IPS DF 6.9 (cell line): ENCODE measurements around the gene CCR5.

Source experiments
- DNase-seq: peaks from one replicate; pipeline ENCODE4 v3.0.0-alpha.2; 2013; ENCODE audit warnings: low read depth, low spot score
- H3K27ac ChIP-seq: one replicate; pipeline ENCODE4 v1.5.1; 2013; ENCODE audit warnings: low read length, control low read depth
- H3K27me3 ChIP-seq: 2 replicates; pipeline ENCODE4 v1.6.1; 2013; ENCODE audit warnings: mild to moderate bottlenecking, low read length; ENCODE audit not compliant: control insufficient read depth, insufficient read depth
- H3K36me3 ChIP-seq: 2 replicates; pipeline ENCODE4 v1.6.1; 2013; ENCODE audit warnings: low read length; ENCODE audit not compliant: control insufficient read depth, insufficient read depth
- H3K4me1 ChIP-seq: 2 replicates; pipeline ENCODE4 v1.6.1; 2013; ENCODE audit warnings: low read length; ENCODE audit not compliant: control insufficient read depth, insufficient read depth
- H3K4me3 ChIP-seq: 2 replicates; pipeline ENCODE4 v1.5.1; 2013; ENCODE audit warnings: mild to moderate bottlenecking, low read length
- H3K9me3 ChIP-seq: 2 replicates; pipeline ENCODE4 v1.6.1; 2013; ENCODE audit warnings: low read length, inconsistent platforms; ENCODE audit not compliant: control insufficient read depth, insufficient read depth
- WGBS: extraction: QIAGEN DNeasy Blood & Tissue Kit; methylation state at CpG from one replicate; pipeline ENCODE4 v1.1.7; 2013; ENCODE audit warnings: mixed read lengths, missing lambda C conversion rate; ENCODE audit not compliant: insufficient read length, insufficient coverage; 5-methylcytosine and 5-hydroxymethylcytosine counted together

CCR5 gene

GRCh38 chr3:46371519-46372340, 984 bp downstream of the CCR5 start:
- no peaks in the 10 kb centered on the region for H3K9me3 ChIP-seq
- WGBS = no CpG with 5 or more reads among the region's 10 CpGs
- no peaks in the 10 kb centered on the region for H3K4me1 ChIP-seq
- DNase-seq = no peak
- no peaks in the 10 kb centered on the region for H3K36me3 ChIP-seq
- H3K27me3 ChIP-seq = no peaks in the 10 kb centered on the region
- no peak overlapping the region for H3K27ac ChIP-seq
- H3K4me3 ChIP-seq = no peak overlapping the region

- Histone ChIP-seq H3K4me3 (no peak overlapping the region), H3K36me3 (no peaks in the 10 kb centered on the region), H3K27ac (no peak overlapping the region), H3K9me3 (no peaks in the 10 kb centered on the region), H3K27me3 (no peaks in the 10 kb centered on the region), H3K4me1 (no peaks in the 10 kb centered on the region)
- no peak for DNase-seq
- no CpG with 5 or more reads among the region's 9 CpGs for WGBS
These were observed 2.0 kb downstream of the CCR5 start for GRCh38 chr3:46372492-46373359.

DNA sequence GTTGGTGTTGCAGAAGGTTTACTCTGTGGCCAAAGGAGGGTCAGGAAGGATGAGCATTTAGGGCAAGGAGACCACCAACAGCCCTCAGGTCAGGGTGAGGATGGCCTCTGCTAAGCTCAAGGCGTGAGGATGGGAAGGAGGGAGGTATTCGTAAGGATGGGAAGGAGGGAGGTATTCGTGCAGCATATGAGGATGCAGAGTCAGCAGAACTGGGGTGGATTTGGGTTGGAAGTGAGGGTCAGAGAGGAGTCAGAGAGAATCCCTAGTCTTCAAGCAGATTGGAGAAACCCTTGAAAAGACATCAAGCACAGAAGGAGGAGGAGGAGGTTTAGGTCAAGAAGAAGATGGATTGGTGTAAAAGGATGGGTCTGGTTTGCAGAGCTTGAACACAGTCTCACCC, 4.0 kb downstream of the CCR5 start:
- Histone ChIP-seq H3K4me1 (no peaks in the 10 kb centered on the region), H3K9me3 (no peaks in the 10 kb centered on the region), H3K27me3 (no peaks in the 10 kb centered on the region), H3K36me3 (no peaks in the 10 kb centered on the region), H3K4me3 (no peak overlapping the region), H3K27ac (no peak overlapping the region)
- DNase-seq = no peak
- WGBS = 100% methylated on average over 3 of the region's 3 CpGs

DNA sequence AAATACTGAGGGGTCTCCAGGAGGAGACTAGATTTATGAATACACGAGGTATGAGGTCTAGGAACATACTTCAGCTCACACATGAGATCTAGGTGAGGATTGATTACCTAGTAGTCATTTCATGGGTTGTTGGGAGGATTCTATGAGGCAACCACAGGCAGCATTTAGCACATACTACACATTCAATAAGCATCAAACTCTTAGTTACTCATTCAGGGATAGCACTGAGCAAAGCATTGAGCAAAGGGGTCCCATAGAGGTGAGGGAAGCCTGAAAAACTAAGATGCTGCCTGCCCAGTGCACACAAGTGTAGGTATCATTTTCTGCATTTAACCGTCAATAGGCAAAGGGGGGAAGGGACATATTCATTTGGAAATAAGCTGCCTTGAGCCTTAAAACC, 4.5 kb downstream of the CCR5 start:
- Histone ChIP-seq H3K9me3 (no peaks in the 10 kb centered on the region), H3K4me1 (no peaks in the 10 kb centered on the region), H3K36me3 (no peaks in the 10 kb centered on the region), H3K4me3 (no peak overlapping the region), H3K27me3 (no peaks in the 10 kb centered on the region), H3K27ac (no peak overlapping the region)
- no CpG with 5 or more reads among the region's 2 CpGs for WGBS
- DNase-seq = no peak

GRCh38 chr3:46375814-46376213, 5.1 kb downstream of the CCR5 start:
- Histone ChIP-seq H3K4me1 (no peaks in the 10 kb centered on the region), H3K4me3 (no peak overlapping the region), H3K27me3 (no peaks in the 10 kb centered on the region), H3K9me3 (no peaks in the 10 kb centered on the region), H3K36me3 (no peaks in the 10 kb centered on the region), H3K27ac (no peak overlapping the region)
- DNase-seq = no peak
- WGBS = no CpG with 5 or more reads among the region's 2 CpGs

DNA sequence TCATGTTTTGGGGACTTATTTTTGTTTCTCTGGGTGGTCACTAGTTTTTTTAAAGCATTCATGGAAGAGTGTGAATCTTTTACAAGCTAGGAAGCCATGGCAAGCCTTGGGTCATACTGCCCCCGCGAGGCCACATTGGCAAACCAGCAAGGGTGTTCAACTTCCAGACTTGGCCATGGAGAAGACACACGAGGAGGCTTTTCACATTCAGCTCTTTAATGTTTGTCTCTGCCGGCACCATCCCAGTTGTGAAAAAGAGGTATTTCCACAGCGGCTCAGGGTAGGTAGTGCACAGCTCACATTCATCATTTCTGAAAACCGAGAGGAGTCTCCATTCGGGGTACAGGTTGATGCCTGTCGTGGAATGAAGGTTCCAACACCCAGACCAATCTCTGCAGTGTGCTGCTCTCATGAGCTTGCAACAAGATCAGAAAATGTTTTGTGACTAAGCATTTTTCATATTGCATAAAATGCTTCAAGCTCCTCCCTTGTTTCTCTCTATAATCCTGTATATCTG, 7.7 kb downstream of the CCR5 start:
- no peaks in the 10 kb centered on the region for H3K27me3 ChIP-seq
- no peaks in the 10 kb centered on the region for H3K9me3 ChIP-seq
- no peak overlapping the region for H3K27ac ChIP-seq
- no peaks in the 10 kb centered on the region for H3K36me3 ChIP-seq
- H3K4me1 ChIP-seq = no peaks in the 10 kb centered on the region
- WGBS = no CpG with 5 or more reads among the region's 8 CpGs
- DNase-seq = peak; percentile 54
- no peak overlapping the region for H3K4me3 ChIP-seq

DNA sequence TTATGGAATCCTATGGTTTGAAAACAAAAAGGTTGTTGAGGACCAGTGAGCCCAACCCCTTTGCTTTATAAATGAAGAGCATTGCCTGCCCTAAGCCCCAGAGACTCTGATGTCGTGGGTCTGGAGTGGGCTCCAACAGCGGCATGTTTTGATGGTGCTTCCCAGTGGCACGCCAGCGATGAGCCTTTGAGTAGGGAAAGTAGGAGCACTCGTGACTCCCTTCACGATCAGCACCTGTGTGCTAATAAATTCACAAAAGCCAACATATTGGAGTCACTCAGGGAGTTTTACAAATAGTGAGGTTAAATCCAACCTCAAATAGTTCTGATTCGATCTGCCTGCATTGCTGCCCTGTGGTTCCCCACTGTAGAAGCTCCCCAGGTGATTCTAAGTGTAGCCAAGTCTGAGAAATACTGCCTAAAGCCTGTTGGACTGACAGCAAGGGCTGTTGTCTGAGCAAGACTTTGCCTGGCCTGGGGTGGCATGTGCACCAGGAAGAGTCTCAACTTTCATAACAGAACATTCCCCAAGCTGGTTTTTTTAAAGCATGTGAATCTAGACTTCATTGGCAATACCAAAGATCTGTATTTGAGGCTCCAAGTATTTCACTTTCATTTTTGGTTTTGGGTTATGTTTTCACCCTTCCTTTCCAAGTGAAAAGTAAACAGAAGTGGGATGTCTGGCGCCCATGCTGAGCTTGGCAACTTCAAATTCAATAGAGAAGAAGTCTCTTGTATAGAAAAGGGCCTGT, 9.9 kb downstream of the CCR5 start:
- Histone ChIP-seq H3K27ac (no peak overlapping the region), H3K36me3 (no peaks in the 10 kb centered on the region), H3K9me3 (no peaks in the 10 kb centered on the region), H3K27me3 (no peaks in the 10 kb centered on the region), H3K4me1 (0 out of 2 replicates have a peak, but pooled peaks cover 2% of the 10 kb centered on the region), H3K4me3 (no peak overlapping the region)
- no peak for DNase-seq
- no CpG with 5 or more reads among the region's 8 CpGs for WGBS

DNA sequence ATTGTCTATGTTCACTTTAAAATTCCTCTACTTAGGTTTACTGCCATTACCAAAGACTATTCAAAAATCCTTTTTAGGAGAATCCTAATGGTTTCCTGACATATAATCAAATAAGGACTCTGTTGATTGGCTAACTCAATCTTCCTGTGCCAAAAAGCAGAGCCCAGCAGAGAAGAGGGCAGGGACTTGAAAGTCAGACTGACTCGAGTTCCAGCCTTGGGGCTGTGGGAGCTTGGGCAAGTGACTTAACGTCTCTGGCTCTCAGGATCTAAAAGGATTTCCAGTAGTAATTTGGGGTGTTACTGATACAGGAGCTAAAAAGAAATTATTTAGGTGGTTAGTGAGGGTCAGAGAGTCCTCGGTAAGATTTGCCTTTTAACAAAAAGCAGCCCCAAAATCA, 10.9 kb downstream of the CCR5 start:
- Histone ChIP-seq H3K27me3 (no peaks in the 10 kb centered on the region), H3K4me1 (peaks cover 2% of the 10 kb centered on the region; the same call in 1 of the 2 replicates), H3K36me3 (no peaks in the 10 kb centered on the region; the same call in 1 of the 2 replicates), H3K27ac (no peak overlapping the region), H3K9me3 (no peaks in the 10 kb centered on the region), H3K4me3 (no peak overlapping the region)
- WGBS = no CpG with 5 or more reads among the region's 3 CpGs
- no peak for DNase-seq

DNA sequence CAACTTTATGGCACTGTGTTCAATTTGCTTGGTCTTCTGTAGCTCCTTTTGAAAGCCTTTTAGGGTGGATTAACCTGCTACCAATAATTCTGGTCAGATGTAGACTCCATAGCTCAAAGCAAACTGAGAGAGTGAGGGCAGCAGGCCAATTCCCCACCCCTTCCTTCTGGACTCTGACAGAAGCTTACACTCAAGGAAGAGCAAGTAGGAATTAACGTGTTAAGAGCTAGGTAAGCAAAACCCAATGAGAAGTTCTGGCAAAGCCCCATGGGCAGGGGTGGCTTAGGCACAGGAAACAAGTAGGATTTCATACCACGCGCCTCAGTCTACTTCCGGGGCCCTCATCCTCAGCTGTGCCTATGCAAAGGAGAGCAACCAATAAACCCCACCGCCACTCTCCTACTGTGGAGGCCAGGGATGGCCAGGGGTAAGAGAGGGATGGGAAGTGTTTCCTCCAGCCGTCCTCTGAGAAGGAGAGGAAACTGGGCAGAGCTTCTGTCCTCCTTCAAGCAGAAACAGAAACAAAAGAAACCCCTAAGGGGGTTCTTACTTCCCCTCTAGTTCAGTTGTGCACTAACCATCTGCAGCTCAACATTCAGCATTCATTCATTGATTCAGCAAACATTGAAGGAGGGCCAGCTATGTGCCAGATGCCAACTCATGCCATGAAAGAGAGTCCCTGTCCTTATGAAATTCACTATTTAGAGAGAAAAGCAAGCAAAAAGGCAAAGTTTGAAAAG, 12.6 kb downstream of the CCR5 start:
- Histone ChIP-seq H3K36me3 (no peaks in the 10 kb centered on the region; the same call in 1 of the 2 replicates), H3K4me3 (no peak overlapping the region), H3K4me1 (peaks cover 2% of the 10 kb centered on the region; the same call in 1 of the 2 replicates), H3K27me3 (no peaks in the 10 kb centered on the region), H3K27ac (no peak overlapping the region), H3K9me3 (no peaks in the 10 kb centered on the region)
- no CpG with 5 or more reads among the region's 6 CpGs for WGBS
- no peak for DNase-seq
